Nucleus accumbens (tissue), 56 donors: Measurements from ENCODE around the gene RAP1A.
"Not testable (repeated sequence)": the region's sequence is repeated elsewhere in the genome, so short reads cannot be mapped to it uniquely, and the experiment has no call there.

Experiments
- DNase-seq, 56 donors: peaks; one replicate each; lab custom pipeline; 2025; lab: John Stamatoyannopoulos, UW

The RAP1A gene

GRCh38 chr1:111625276-111625675 is 5.7 kb downstream of the RAP1A start:
- no peak for DNase-seq

- no peak for DNase-seq
Observed at GRCh38 chr1:111628153-111628552, 8.6 kb downstream of the RAP1A start.

GRCh38 chr1:111629190-111629954 is 9.8 kb downstream of the RAP1A start:
- DNase-seq = no peak

- no peak for DNase-seq
Observed at GRCh38 chr1:111630567-111630966, 11.0 kb downstream of the RAP1A start.

- no peak for DNase-seq
Observed at GRCh38 chr1:111631502-111631901, 11.9 kb downstream of the RAP1A start.

- DNase-seq = not testable (repeated sequence)
Observed at GRCh38 chr1:111632771-111633170, 13.2 kb downstream of the RAP1A start.

- DNase-seq = no peak
Observed at GRCh38 chr1:111633736-111634247, 14.2 kb downstream of the RAP1A start.

GRCh38 chr1:111635324-111636009 is 15.9 kb downstream of the RAP1A start:
- DNase-seq = no peak

GRCh38 chr1:111638320-111638719 is 18.7 kb downstream of the RAP1A start:
- no peak for DNase-seq

GRCh38 chr1:111639602-111640198 is 20.1 kb downstream of the RAP1A start:
- no peak for DNase-seq

- no peak for DNase-seq
Observed at GRCh38 chr1:111643097-111643496, 23.5 kb downstream of the RAP1A start.

GRCh38 chr1:111643696-111644095 is 24.1 kb downstream of the RAP1A start:
- DNase-seq = no peak

GRCh38 chr1:111644506-111644905 is 24.9 kb downstream of the RAP1A start:
- no peak for DNase-seq

- DNase-seq = no peak
Observed at GRCh38 chr1:111647736-111648135, 28.1 kb downstream of the RAP1A start.

GRCh38 chr1:111648806-111649205 is 29.2 kb downstream of the RAP1A start:
- DNase-seq = peak in 4 of 56 donors; percentile 4 to 84 (median 14)

- DNase-seq = no peak
Observed at GRCh38 chr1:111649227-111649626, 29.6 kb downstream of the RAP1A start.

GRCh38 chr1:111649648-111650047 is 30.1 kb downstream of the RAP1A start:
- no peak for DNase-seq

GRCh38 chr1:111653709-111654108 is 34.1 kb downstream of the RAP1A start:
- no peak for DNase-seq

GRCh38 chr1:111654839-111655238 is 35.2 kb downstream of the RAP1A start:
- DNase-seq = no peak

- DNase-seq = peak in 10 of 56 donors; percentile 8 to 57 (median 17)
Observed at GRCh38 chr1:111656086-111657017, 36.8 kb downstream of the RAP1A start.
